Lower leg skin (tissue), 4 donors: ENCODE measurements around the gene CDC37. TPM values are rescaled to one million over a fixed set of nuclear protein-coding genes. Genes with fewer than 3 reads are reported as not detected.
"Not testable (repeated sequence)": the region's sequence is repeated elsewhere in the genome, so short reads cannot be mapped to it uniquely, and the experiment has no call there.

Experiments used
- DNase-seq, 2 donors: peaks; one replicate each; pipeline ENCODE4 v3.0.0-alpha.2; 2019; ENCODE audit warnings: low spot score in 2 of 2
- H3K4me3 ChIP-seq: fragments of 200-600 bp; sonication (generic); 2 replicates; pipeline ENCODE4 v1.5.1; 2017; ENCODE audit warnings: mild to moderate bottlenecking, low read depth; ENCODE audit not compliant: poor library complexity, severe bottlenecking
- CTCF ChIP-seq, 3 donors: fragments of 450-650 bp; IDR thresholded peaks; one replicate each; pipeline ENCODE4 v1.5.1; 2016; ENCODE audit warnings: antibody characterized with exemption in 3 of 3, mild to moderate bottlenecking in 3 of 3, moderate library complexity in 2 of 3
- POLR2A ChIP-seq, 2 donors: fragments of 450-650 bp; IDR thresholded peaks; one replicate each; pipeline ENCODE4 v1.6.1; 2016 to 2017; ENCODE audit warnings: antibody characterized with exemption in 2 of 2, mild to moderate bottlenecking in 1 of 2, moderate library complexity in 1 of 2
- WGBS, 2 donors: methylation state at CpG; one replicate each; pipeline ENCODE4 v1.1.5; 2018; 5-methylcytosine and 5-hydroxymethylcytosine counted together
- intact Hi-C: fragments of 100-400 bp; cut with DNase I; formaldehyde crosslinking; loops from one replicate; pipeline ENCODE4 v1.15.0; 2023; ENCODE audit warnings: low total_unique reads
- total RNA-seq, 4 donors: library from RNA; depleted of rRNA; stranded (reverse); fragments of >200 nt; gene quantifications; one replicate each; pipeline ENCODE4 v1.1.0, GENCODE V29; 2016

The CDC37 gene
- total RNA-seq, 4 donors from 2014 or later: 92.8 to 142 (median 120) TPM

GRCh38 chr19:10412257-10412977 is 9.1 kb upstream of the CDC37 start:
- H3K4me3 ChIP-seq: no peak overlapping the region
- DNase-seq: no peak
- 67 to 80% methylated on average over 13 of the region's 13 CpGs for WGBS, 2 donors
- TF ChIP-seq CTCF (IDR thresholded peaks at IDR 0.05) (no peak), POLR2A (IDR thresholded peaks at IDR 0.05) (no peak)
- intact Hi-C loops: no loop called here

GRCh38 chr19:10411224-10411623 is 7.9 kb upstream of the CDC37 start:
- intact Hi-C loops, DNase-seq, H3K4me3 ChIP-seq: not testable (repeated sequence)
- 67 to 82% methylated on average over 5 of the region's 5 CpGs for WGBS, 2 donors

GRCh38 chr19:10408511-10409283 is 5.4 kb upstream of the CDC37 start:
- H3K4me3 ChIP-seq: no peak overlapping the region
- DNase-seq: no peak
- TF ChIP-seq POLR2A (IDR thresholded peaks at IDR 0.05) (no peak), CTCF (IDR thresholded peaks at IDR 0.05) (no peak)
- WGBS, 2 donors: 67 to 72% methylated on average over 18 of the region's 18 CpGs
- intact Hi-C loops: no loop called here

GRCh38 chr19:10407096-10407495 is 3.8 kb upstream of the CDC37 start:
- intact Hi-C loops: no loop called here

GRCh38 chr19:10406191-10406590 is 2.8 kb upstream of the CDC37 start:
- intact Hi-C loops: no loop called here
- 61 to 64% methylated on average over 6 of the region's 6 CpGs for WGBS, 2 donors
- no peak for DNase-seq

More at GRCh38 chr19:10407096-10407495, 3.8 kb upstream of the CDC37 start:
- H3K4me3 ChIP-seq: no peak overlapping the region
- no peak for TF ChIP-seq CTCF (IDR thresholded peaks at IDR 0.05)
- TF ChIP-seq POLR2A (IDR thresholded peaks at IDR 0.05): no peak
- DNase-seq: no peak

More at GRCh38 chr19:10406191-10406590, 2.8 kb upstream of the CDC37 start:
- H3K4me3 ChIP-seq: no peak overlapping the region
- TF ChIP-seq POLR2A (IDR thresholded peaks at IDR 0.05) (no peak), CTCF (IDR thresholded peaks at IDR 0.05) (no peak)
